HG03432 (cell line): ENCODE measurements around the gene PRTFDC1.
"Not testable (repeated sequence)": the region's sequence is repeated elsewhere in the genome, so short reads cannot be mapped to it uniquely, and the experiment has no call there.

Source experiments
- ATAC-seq: cut with Tn5 transposase; IDR thresholded peaks from one replicate; pipeline ENCODE4 v1.9.1; 2021; ENCODE audit warnings: mild to moderate bottlenecking, moderate library complexity; ENCODE audit not compliant: unreplicated experiment

PRTFDC1 gene, protein sequence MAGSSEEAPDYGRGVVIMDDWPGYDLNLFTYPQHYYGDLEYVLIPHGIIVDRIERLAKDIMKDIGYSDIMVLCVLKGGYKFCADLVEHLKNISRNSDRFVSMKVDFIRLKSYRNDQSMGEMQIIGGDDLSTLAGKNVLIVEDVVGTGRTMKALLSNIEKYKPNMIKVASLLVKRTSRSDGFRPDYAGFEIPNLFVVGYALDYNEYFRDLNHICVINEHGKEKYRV

DNA sequence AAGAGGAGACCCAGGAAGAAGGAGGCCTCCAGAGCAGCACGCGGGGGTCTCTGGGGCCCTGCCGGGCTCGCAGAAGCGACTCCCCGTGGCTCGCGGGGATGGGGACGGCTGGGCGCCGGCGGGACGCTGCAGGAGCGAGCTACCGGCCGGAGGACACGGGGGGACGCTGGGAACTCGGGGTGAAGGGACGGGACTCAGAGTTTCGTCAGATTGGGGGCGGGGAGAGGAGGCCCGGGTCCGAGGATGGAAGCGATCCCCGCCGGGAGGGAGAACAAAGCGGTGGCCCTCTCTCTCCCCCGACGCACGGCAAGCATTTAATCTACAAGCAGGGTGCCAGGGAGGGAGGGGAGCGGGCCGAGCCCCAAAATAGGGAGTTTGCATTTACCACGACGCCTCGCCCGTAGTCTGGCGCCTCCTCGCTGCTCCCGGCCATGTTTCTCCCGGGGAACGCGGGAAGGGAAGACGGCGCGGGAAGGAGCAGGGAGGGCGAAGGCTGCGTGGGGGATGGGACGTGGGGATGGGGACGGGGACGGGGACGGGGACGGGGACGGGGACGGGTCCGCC lies at the start of gene PRTFDC1:
PRTFDC1 (minus strand) TSS at position 464 of the 564 bp plus-strand sequence; CDS start at position 433, 31 bp downstream.
- peak; percentile 42 for ATAC-seq

DNA sequence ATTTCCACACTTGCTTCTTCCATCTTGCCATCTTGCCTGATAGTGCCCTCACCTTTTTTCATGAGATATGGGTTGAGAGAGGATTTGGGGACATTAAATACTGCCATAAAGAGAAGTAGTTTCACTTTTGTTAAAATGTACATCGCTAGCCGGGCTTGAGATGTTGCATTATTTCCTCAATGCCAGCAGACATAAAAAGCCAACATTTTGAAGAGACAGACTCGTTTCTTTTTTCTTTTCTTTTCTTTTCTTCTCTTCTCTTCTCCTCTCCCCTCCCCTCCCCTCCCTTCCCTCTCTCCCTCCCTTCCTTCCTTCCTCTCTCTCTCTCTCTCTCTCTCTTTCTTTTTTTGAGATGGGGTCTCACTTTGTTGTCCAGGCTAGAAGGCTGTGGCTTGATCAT lies 45.6 kb upstream of the PRTFDC1 start:
- no peak for ATAC-seq

DNA sequence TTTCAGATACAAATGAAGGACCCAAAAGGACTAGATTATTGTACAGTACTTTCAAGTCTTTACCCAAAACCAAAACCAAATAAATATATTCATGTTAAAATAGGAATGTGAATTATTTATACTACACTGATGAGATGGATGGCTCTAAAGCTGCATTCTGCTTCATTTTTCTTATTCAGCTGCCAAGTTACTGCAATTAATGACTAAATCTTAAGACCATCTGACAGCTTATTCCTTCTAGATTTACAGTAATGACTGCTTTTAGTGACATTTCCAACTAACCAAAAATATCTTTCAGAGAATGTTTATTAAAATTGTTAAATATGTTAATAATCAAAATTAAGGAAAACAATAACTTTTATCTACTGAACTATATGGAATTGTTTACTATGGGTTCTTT lies 42.7 kb upstream of the PRTFDC1 start:
- ATAC-seq: no peak

DNA sequence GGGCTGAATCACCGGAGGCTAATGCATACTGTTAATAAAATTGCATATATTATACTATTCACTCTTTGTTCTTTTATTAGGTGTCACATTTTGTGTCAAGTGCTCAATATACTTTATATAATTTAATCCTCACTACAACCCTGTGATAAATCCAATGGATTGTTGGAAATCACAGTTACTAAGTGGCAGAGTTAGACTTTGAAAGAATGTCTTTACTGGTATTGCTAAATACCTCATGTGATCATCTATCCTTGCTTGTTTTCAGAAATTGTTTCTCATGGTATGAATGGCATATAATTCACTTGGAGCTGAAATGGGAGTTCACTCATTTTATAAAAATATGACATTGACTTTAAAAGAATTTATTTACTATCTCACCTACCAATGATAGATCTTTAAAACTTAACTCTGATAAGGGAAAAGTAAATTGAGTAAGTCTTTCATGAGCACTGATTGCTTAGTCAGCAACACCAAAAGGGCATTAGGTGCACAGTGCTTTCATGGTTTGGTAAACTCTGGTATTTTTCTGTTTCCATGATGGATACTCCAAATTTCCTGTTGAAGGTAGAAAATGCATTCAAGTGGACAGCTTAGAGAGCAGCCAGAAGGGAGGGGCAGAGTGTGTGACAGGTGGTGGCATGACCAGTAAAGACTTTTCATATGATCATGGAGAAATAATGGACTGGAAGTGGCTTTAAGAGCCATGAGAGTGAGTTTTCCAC lies 41.0 kb upstream of the PRTFDC1 start:
- no peak for ATAC-seq

DNA sequence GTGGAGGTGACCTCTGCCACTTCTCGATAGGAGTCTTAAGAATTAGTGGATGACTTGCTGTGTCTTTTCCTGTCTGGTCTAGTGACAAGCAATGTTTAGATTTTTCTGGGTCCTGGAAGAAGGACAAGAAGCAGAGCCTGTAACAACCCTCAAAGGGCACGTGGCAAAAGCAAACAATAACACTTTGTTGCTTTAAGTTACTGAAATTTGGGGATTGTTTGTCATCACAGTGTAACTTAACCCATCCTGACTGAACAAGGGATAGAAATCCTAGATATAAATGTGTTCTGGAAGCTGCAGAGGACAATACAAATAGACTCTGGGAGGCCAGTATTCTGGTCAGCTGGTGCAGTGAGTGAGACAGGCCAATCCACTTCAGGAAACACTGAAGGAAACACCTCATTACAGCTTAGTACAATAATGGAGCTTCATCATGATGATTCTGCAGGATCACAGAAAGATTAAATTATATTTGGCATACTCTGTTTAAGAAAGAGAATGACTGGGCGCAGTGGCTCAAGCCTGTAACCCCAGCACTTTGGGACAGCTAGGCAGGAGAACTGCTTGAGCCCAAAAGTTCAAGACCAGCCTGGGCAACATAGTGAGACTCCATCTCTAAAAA lies 40.2 kb upstream of the PRTFDC1 start:
- ATAC-seq: no peak

DNA sequence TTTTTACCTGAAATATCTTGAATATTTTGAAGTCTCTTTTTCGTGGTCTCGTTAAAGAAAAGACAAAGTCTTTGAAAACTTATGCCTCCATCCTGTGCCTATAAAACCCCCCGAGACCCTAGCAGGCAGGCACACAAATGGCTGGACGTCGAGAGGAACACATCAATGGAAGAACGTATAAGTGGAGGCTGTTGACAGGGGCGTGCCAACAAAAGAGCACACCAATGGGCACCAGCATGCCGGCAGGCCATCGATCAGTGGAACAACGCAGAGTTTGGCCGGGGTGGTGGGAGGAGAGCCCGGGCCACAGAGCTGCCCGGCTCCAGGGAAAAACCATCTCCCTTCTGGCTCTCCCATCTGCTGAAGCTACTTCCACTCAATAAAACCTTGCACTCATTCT lies 38.9 kb upstream of the PRTFDC1 start:
- no peak for ATAC-seq

DNA sequence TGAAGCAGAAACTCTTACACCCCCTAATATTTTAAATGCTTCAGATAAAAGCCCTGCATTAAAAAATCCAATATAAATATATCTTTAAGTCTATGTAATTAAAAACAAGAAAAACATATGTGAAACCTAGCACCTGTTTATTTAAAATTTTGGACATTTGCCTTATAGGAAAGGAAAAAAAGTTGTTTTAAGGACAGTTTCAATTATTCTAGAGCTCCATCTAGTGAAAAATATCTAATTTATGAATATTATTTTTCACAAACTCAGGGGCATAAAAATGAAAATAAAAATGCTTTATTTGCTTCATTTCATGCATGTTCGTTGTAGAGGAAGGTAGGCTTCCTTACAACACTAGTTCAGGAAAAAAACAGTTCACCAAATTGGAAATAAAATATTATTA lies 37.5 kb upstream of the PRTFDC1 start:
- no peak for ATAC-seq

DNA sequence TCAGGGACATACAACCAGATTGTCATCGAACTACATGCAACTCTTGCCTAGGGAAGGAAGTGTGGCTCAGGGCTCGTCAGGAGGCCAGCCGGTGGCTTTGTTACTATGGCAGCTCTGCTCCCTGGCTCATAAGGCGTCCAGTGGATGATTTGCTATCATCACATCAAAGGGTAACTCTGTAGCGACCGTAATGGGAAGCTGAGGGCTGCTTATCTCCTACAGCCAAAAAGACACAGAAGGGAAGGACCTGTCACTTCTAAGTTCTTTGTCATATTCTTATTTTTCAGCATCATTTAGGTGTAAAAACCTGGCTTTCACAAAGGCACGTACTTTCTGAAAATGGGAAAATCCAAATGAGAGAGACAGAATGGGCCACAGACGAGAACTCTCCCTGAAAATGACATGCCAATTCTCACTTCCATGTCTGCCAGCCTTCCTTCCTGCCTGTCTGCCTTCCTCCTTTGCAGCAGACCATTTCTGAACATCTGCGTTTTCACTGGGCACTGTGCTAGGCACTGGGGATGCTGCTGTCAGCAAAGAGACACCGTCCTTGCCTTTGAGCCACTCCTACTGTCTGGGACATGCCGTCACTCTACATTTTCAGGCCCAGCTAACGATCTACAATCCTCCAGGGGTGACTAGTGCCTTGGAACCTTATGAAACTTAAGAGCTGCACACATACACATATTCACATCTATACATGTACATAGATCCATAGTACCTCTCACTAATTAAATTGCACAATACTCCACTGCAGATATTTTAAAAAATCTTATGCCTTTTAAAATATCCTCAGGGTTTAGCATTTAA lies 36.6 kb upstream of the PRTFDC1 start:
- no peak for ATAC-seq

DNA sequence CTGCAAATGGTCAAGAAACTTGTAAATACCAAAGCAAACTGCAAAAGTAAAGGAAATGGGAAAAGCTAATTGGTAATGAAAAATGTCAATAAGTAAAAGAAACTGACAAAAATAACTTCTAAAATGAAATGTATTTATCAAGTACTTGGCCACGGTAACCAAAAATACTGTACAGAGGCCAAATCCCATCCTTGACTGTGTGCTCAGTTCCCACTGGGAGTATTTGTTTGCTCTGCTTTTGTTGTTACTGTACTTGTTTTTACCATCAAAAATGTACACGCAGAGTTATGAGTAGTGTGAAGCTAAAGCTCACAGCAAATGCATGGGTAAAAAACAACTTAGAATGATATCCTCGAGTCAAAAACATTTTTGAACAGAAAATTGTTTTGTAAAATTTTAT lies 32.5 kb upstream of the PRTFDC1 start:
- ATAC-seq: no peak

DNA sequence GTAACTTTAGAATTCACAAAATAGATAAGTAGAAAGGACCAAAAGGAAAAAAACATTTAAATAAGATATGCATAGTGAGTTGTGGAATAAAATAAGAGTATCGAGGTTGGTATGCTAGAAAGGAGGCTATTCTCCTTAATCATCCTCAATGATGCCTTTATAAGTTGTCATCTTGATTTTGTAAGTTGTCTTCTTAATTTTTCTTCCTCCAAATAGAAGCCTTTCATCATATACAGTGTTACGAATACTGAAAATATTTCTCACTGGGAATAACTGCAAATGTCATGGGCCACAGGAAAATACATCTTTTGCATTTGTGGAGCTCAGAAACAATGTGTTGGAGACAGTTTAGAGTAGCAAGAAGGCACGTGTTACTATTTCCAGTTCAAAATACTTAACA lies 31.5 kb upstream of the PRTFDC1 start:
- ATAC-seq: no peak

DNA sequence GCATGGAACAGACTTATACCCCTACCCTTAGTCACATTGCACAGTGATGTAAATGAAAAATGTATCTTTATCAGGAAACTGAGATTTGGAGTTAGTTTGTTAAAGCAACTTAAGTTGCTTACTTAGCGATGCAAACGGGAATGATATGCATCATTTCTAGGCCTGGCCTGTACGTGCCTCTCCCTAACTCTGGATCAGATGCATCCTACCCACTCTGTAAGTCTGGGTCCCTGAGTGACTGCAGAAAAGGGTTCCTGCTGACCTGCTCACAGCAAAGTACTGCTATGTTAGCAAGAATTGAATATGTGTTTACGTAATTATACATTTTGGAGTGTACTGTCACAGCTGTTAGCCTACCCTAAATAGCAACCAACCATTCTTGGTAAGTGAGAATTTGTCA lies 30.7 kb upstream of the PRTFDC1 start:
- ATAC-seq: no peak

DNA sequence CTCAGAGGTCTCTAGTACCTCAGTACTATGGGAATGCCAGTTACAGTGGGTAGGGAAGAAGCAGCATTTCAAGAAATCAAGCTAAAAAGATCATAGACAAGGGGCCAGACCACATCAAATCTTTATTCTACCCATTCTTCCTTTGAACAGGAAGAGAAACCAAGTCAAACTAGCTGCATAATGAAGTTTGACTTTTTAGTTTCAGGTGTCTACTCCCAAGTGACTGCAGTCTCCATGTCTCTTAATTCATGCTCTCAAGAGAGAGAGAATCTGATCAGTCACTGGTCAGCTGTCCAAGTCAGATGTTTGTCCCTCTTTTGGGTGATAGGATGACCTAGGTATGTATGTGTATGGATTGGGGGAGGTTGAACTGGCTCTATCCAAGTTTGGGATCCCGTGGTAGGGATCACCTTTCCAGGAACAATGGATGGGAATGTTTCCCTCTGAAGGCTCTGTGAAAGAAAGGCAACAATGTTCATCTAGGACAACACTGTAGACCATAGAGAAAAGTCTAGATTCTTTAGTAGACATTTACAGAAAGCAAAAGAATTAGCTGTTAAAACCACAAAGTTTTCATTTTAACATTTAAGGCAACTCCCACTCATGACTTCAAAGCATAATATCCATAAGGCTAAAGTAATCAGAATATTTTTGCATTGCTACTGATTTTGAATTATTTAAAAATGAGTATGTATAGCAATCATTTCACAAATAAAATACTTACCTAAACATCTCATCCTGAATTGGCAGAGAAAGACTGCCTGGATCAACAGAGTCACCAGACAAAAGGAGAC lies 30.1 kb upstream of the PRTFDC1 start:
- ATAC-seq: peak; percentile 72

DNA sequence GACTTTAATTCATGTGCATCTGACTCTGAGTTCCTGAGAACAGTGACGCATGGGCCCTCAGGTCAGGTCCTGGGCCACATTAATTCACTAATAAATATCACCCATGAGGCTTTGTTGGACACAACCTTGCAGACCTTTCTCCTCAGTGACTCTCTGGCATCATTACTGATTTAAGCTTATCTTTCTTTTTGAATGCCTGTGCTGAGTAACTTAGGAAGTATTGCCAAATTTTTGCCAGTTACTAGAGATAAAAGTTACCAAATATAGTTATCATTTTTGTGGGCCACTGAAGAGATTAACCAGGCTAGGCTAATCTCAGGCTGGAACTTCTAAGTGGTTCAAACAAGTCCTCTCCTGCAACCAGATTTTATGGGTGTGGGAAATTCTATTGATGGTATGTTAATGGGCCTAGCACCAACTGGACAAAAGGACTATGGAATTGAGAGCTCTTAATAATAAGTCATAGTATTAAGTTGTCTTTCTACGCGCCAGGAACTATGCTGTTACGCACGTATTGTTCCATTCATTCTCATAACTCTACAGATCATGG lies 28.8 kb upstream of the PRTFDC1 start:
- ATAC-seq: no peak

DNA sequence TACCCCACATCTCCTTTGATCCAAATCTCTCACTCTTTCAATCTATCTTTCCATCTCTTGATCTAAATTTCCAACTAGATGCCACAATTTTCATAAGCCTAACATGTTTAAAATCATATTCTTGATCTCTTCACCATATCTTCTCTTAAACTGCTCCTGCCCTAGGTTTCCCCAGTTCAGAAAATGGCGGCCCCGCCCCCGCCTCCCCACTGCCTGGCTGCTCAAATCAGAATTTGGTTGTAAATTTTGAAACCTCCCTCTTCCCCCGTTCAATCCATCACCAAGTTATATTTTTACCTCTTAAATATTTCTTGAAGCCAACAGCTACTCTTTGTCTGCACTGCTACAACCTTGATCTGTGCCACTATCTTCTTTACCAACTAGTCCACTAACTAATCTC lies 27.3 kb upstream of the PRTFDC1 start:
- no peak for ATAC-seq

DNA sequence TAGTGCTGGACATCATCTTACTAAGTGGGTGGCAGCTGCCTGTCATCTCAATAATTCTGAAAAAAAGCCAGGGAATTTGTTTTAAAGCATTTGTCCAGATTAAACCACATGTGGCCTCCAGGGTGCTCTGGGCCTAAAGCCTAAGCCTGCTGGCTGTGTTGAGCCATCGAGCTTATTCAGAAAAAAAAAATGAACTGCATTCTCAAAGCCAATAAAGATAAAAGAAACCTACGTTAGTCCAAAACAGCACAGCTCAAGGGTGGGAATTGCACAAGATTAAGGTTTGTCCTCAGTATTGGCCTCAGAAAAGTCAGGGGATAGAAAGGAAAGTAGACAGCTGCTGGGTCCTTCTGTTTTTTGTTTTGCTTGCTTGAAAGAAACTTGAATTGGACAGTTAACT lies 22.6 kb upstream of the PRTFDC1 start:
- ATAC-seq: no peak

DNA sequence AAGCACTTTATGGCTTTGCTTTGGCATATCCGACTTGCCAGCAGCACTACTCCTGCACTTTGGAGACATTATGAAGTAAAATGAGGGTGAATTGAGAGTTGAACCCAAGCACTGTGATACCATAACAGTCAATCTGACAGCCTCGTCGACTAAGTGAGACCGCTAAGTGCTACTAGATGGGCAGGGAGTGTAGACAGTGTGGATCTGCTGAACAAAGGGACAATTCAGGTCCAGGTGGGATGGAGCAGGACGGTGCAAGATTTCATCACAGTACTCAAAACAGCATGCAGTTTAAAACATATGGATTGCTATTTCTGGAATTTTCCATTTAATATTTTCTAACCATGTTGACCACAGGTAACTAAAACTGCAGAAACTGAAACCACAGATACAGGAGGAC lies 20.8 kb upstream of the PRTFDC1 start:
- no peak for ATAC-seq

DNA sequence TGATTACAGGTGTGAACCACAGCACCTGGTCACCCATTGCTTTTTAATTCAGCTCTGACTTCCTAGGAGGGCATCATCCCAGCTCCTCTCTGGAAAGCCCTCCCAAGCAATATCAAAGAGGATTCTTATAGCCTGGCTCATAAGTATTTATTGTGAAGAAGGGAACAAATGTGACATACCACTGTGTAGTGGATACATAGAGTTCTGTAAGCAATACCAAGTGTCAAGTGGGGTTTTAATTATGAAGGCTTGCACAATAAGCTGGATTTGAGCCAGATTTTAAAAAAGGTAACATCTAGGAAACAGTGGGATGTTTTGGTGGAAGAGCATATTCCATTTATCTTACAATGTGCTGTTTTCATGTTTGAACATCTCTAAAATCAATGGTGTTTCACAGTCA lies 19.0 kb upstream of the PRTFDC1 start:
- no peak for ATAC-seq

DNA sequence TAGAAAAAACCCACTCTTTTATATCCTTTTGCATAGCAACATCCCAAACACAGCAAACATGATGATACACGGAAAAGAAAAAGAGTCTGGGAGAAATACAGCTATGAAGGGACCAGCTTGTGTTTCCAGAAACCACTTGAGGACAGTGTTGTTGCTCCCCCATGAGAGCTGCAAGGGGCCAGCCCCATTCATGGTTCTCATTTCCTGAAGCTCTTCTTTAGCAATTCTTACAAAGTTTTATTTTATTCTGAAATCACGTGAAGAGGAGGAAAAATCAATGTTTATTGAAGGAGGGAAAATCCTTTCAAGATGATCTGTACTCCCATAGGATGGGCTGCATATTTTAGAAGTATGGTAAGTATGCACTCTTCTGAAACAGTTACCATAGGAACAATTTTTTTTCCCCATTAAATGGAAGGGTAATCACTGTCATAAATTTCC lies 17.5 kb upstream of the PRTFDC1 start:
- ATAC-seq: no peak

DNA sequence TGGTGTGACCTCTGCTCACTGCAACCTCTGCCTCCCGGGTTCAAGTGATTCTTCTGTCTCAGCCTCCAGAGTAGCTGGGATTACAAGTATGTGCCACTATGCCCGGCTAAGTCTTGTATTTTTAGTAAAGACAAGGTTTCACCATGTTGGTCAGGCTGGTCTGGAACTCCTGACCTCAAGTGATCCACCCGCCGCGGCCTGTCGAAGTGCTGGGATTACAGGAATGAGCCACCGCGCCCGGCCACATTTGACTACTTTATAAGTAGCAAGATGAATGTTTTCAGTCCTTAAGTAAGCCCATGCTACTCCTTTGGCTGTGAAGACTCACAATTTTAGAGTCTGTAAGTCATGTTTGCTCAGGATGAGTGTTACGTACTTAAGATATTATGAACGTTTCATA lies 16.5 kb upstream of the PRTFDC1 start:
- ATAC-seq: not testable (repeated sequence)

DNA sequence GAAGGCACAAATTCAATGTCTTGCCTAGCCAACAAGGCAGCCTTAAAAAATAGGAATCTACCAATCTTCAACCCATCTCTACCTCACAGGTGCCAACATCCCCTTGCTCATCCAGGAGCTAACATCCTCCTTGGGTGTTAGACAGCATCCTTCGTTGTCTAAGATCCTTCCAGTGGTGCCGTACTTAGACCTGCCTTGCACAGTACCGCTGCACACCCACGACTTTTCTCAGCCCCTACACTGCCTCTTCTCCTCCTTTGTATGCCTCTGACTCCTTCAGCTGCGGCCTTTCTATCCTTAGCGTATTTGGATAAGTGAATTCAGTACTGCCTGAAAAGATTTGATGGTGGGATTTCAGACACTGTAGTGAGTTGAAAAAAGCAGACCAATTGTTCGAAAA lies 15.9 kb upstream of the PRTFDC1 start:
- no peak for ATAC-seq
